ENCODE measurements around the gene ZNF154. TPM values are rescaled to one million over a fixed set of nuclear protein-coding genes. Genes with fewer than 3 reads are reported as not detected.

ZNF154 gene
- total RNA-seq, 1 donor, result 7.6 TPM

GRCh38 chr19:57689750-57690149, 19.3 kb downstream of the ZNF154 start:
- H3K27ac ChIP-seq (ENCODE audit: low read depth, low read length), result no peak overlapping the region
- no peak overlapping the region for H2AFZ ChIP-seq (ENCODE audit: low read length)
- no peaks in the 10 kb centered on the region for H3K4me1 ChIP-seq (ENCODE audit: insufficient read depth, low read length)
- H3K4me2 ChIP-seq (ENCODE audit: insufficient read depth, low read length), result no peak overlapping the region
- H3K9me3 ChIP-seq (ENCODE audit: low read depth, low read length), result peaks cover 37% of the 10 kb centered on the region
- H3K27me3 ChIP-seq (ENCODE audit: insufficient read depth, low read length), result no peaks in the 10 kb centered on the region
- H4K20me1 ChIP-seq (ENCODE audit: insufficient read depth, low read length), result no peaks in the 10 kb centered on the region
- H3K36me3 ChIP-seq (ENCODE audit: insufficient read depth, low read length), result peaks cover 24% of the 10 kb centered on the region
- no peak overlapping the region for H3K4me3 ChIP-seq (ENCODE audit: insufficient read depth, low read length)
- no peak for DNase-seq (ENCODE audit: insufficient read length, low spot score, missing footprints)
- H3K79me2 ChIP-seq (ENCODE audit: insufficient read depth, low read length), result peaks cover 47% of the 10 kb centered on the region
- no peak for TF ChIP-seq CTCF (IDR thresholded peaks at IDR 0.05; ENCODE audit: extremely low read depth, low read depth, low read length)

GRCh38 chr19:57688011-57688763, 20.8 kb downstream of the ZNF154 start:
- Histone ChIP-seq H3K36me3 (ENCODE audit: insufficient read depth, low read length) (peaks cover 30% of the 10 kb centered on the region), H3K4me2 (ENCODE audit: insufficient read depth, low read length) (no peak overlapping the region), H3K27ac (ENCODE audit: low read depth, low read length) (no peak overlapping the region), H3K27me3 (ENCODE audit: insufficient read depth, low read length) (no peaks in the 10 kb centered on the region), H2AFZ (ENCODE audit: low read length) (no peak overlapping the region), H3K79me2 (ENCODE audit: insufficient read depth, low read length) (peaks cover 63% of the 10 kb centered on the region), H3K4me3 (ENCODE audit: insufficient read depth, low read length) (no peak overlapping the region), H4K20me1 (ENCODE audit: insufficient read depth, low read length) (no peaks in the 10 kb centered on the region), H3K4me1 (ENCODE audit: insufficient read depth, low read length) (no peaks in the 10 kb centered on the region), H3K9me3 (ENCODE audit: low read depth, low read length) (peaks cover 41% of the 10 kb centered on the region)
- DNase-seq (ENCODE audit: insufficient read length, low spot score, missing footprints), result no peak
- no peak for TF ChIP-seq CTCF (IDR thresholded peaks at IDR 0.05; ENCODE audit: extremely low read depth, low read depth, low read length)

DNA sequence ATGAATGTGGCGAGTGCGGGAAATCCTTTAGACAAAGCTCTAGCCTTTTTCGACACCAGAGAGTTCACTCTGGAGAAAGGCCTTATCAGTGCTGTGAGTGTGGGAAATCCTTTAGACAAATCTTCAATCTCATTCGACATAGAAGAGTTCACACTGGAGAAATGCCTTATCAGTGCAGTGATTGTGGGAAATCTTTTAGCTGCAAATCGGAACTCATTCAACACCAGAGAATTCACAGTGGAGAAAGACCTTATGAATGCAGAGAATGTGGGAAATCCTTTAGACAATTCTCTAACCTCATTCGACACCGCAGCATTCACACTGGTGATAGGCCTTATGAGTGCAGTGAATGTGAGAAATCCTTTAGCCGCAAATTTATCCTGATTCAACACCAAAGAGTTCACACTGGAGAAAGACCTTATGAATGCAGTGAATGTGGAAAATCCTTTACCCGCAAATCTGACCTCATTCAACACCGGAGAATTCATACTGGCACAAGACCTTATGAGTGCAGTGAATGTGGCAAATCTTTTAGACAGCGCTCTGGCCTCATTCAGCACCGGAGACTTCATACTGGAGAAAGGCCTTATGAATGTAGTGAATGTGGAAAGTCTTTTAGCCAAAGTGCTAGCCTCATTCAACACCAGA, 21.5 kb downstream of the ZNF154 start:
- Histone ChIP-seq H3K9me3 (ENCODE audit: low read depth, low read length) (peaks cover 41% of the 10 kb centered on the region), H4K20me1 (ENCODE audit: insufficient read depth, low read length) (no peaks in the 10 kb centered on the region), H3K27ac (ENCODE audit: low read depth, low read length) (no peak overlapping the region), H3K36me3 (ENCODE audit: insufficient read depth, low read length) (peaks cover 30% of the 10 kb centered on the region), H3K79me2 (ENCODE audit: insufficient read depth, low read length) (peaks cover 70% of the 10 kb centered on the region), H3K4me3 (ENCODE audit: insufficient read depth, low read length) (no peak overlapping the region), H2AFZ (ENCODE audit: low read length) (no peak overlapping the region), H3K4me1 (ENCODE audit: insufficient read depth, low read length) (peaks cover 4% of the 10 kb centered on the region), H3K27me3 (ENCODE audit: insufficient read depth, low read length) (no peaks in the 10 kb centered on the region), H3K4me2 (ENCODE audit: insufficient read depth, low read length) (no peak overlapping the region)
- no peak for TF ChIP-seq CTCF (IDR thresholded peaks at IDR 0.05; ENCODE audit: extremely low read depth, low read depth, low read length)
- no peak for DNase-seq (ENCODE audit: insufficient read length, low spot score, missing footprints)

DNA sequence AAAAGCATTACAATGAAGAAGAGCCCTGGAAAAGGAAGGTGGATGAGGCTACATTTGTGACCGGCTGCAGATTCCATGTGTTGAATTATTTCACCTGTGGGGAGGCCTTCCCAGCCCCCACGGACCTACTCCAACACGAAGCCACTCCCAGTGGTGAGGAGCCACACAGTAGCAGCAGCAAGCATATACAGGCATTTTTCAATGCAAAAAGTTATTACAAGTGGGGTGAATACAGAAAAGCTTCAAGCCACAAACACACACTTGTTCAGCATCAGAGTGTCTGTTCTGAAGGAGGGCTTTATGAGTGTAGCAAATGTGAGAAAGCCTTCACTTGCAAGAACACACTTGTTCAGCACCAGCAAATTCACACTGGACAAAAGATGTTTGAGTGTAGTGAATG, 22.3 kb downstream of the ZNF154 start:
- peaks cover 30% of the 10 kb centered on the region for H3K36me3 ChIP-seq (ENCODE audit: insufficient read depth, low read length)
- TF ChIP-seq CTCF (IDR thresholded peaks at IDR 0.05; ENCODE audit: extremely low read depth, low read depth, low read length), result no peak
- no peaks in the 10 kb centered on the region for H3K27me3 ChIP-seq (ENCODE audit: insufficient read depth, low read length)
- H3K9me3 ChIP-seq (ENCODE audit: low read depth, low read length), result peaks cover 41% of the 10 kb centered on the region
- H3K4me2 ChIP-seq (ENCODE audit: insufficient read depth, low read length), result no peak overlapping the region
- peaks cover 77% of the 10 kb centered on the region for H3K79me2 ChIP-seq (ENCODE audit: insufficient read depth, low read length)
- H4K20me1 ChIP-seq (ENCODE audit: insufficient read depth, low read length), result no peaks in the 10 kb centered on the region
- peaks cover 5% of the 10 kb centered on the region for H3K4me1 ChIP-seq (ENCODE audit: insufficient read depth, low read length)
- H3K4me3 ChIP-seq (ENCODE audit: insufficient read depth, low read length), result no peak overlapping the region
- no peak overlapping the region for H2AFZ ChIP-seq (ENCODE audit: low read length)
- no peak overlapping the region for H3K27ac ChIP-seq (ENCODE audit: low read depth, low read length)
- no peak for DNase-seq (ENCODE audit: insufficient read length, low spot score, missing footprints)

Data from osteoblast (primary cell).